Erythroblast (primary cell): ENCODE results near the gene PRLR.

Experiments used
- GATA1 ChIP-seq: IDR thresholded peaks from 2 replicates; pipeline ENCODE4 v1.6.1; 2011; ENCODE audit warnings: low read depth, mild to moderate bottlenecking, control low read depth, low read length, moderate library complexity
- POLR2A ChIP-seq: IDR thresholded peaks from 2 replicates; pipeline ENCODE4 v1.6.1; 2011; ENCODE audit warnings: mild to moderate bottlenecking, low read length

DNA sequence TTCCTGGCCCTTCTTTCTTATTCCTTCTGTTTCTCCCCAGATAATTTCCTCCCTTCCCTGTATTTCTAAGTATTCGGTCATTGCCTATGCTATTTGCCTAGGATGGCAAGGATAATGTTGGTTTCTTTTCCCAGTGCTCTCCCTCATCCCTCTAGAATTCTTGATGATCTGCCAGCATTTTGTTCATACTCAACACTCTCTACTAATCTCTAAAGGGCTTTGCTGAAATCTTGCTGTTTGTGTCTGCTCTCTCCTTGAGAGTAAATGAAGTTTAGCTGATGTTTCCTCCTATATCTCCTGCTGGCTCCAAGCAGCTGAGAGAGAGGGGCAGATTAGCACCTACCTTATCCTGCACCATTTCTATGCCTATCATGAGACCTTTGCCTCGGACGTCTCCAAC, 220.6 kb downstream of the PRLR start:
- no peak for TF ChIP-seq POLR2A
- TF ChIP-seq GATA1 = no peak
